ENCODE data around the gene PSD4.

The PSD4 gene

DNA sequence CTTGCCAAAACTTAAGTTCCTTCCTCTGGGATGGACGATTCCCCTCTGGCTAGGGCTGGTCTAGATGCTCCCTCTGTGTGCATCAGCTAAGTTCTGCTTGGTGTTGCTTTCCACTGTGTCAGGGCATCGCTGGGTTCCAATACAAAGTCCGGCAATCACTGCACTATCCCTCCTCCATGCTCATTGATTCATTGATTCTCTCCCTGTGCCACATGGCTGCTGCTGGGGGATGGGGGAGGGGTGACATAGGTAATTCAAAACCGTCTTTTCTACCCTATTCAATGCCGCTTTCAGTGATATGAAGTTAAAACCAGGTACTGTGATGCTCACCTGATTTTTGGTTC is 23.5 kb upstream of the PSD4 start:
- peaks cover 7% of the 10 kb centered on the region for H3K9me3 Mint-ChIP-seq
- H3K4me1 Mint-ChIP-seq = no peaks in the 10 kb centered on the region
- no peak overlapping the region for H3K4me3 Mint-ChIP-seq
- H3K27me3 Mint-ChIP-seq (ENCODE audit: low read depth) = no peaks in the 10 kb centered on the region
- H3K27ac Mint-ChIP-seq = no peak overlapping the region
- H3K36me3 Mint-ChIP-seq (ENCODE audit: low read depth) = no peaks in the 10 kb centered on the region
- TF ChIP-seq, protein P1, sequence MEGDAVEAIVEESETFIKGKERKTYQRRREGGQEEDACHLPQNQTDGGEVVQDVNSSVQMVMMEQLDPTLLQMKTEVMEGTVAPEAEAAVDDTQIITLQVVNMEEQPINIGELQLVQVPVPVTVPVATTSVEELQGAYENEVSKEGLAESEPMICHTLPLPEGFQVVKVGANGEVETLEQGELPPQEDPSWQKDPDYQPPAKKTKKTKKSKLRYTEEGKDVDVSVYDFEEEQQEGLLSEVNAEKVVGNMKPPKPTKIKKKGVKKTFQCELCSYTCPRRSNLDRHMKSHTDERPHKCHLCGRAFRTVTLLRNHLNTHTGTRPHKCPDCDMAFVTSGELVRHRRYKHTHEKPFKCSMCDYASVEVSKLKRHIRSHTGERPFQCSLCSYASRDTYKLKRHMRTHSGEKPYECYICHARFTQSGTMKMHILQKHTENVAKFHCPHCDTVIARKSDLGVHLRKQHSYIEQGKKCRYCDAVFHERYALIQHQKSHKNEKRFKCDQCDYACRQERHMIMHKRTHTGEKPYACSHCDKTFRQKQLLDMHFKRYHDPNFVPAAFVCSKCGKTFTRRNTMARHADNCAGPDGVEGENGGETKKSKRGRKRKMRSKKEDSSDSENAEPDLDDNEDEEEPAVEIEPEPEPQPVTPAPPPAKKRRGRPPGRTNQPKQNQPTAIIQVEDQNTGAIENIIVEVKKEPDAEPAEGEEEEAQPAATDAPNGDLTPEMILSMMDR (IDR thresholded peaks at IDR 0.05; ENCODE audit: unreplicated experiment in 3 of 3) = no peak

DNA sequence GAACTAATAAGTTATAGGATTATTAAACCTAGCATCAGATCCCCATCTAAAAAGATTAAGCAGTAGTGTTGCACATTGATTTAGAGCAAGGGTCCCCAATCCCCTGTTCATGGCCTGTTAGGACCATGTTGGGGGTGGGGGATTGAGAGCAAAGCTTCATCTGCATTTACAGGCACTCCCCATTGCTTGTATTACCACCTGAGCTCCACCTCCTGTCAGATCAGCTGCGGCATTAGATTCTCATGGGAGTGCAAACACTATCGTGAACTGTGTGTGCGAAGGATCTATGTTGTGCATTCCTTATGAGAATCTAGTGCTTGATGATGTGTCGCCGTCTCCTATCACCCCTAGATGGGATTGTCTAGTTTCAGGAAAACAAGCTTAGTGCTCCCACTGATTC is 18.4 kb upstream of the PSD4 start:
- H3K36me3 Mint-ChIP-seq (ENCODE audit: low read depth) = no peaks in the 10 kb centered on the region
- H3K9me3 Mint-ChIP-seq = no peaks in the 10 kb centered on the region
- peak overlapping the region in 2 of 3 experiments; percentile 3 to 32 for H3K4me3 Mint-ChIP-seq
- TF ChIP-seq, protein P1 (IDR thresholded peaks at IDR 0.05; ENCODE audit: unreplicated experiment in 3 of 3) = no peak
- H3K27ac Mint-ChIP-seq = no peak overlapping the region
- peaks cover 8% of the 10 kb centered on the region for H3K4me1 Mint-ChIP-seq
- H3K27me3 Mint-ChIP-seq (ENCODE audit: low read depth) = peaks cover 13% of the 10 kb centered on the region

- H3K4me1 Mint-ChIP-seq = peaks cover 8% of the 10 kb centered on the region
- H3K4me3 Mint-ChIP-seq = peak overlapping the region; percentile 69 to 80 (median 79)
- H3K9me3 Mint-ChIP-seq = no peaks in the 10 kb centered on the region
- H3K27ac Mint-ChIP-seq = peak overlapping the region in 2 of 3 experiments; percentile 52 to 76
- TF ChIP-seq, protein P1 (IDR thresholded peaks at IDR 0.05; ENCODE audit: unreplicated experiment in 3 of 3) = no peak
- H3K27me3 Mint-ChIP-seq (ENCODE audit: low read depth) = peaks cover 13% of the 10 kb centered on the region
- H3K36me3 Mint-ChIP-seq (ENCODE audit: low read depth) = no peaks in the 10 kb centered on the region
Measured at GRCh38 chr2:113156278-113157117, 17.3 kb upstream of the PSD4 start.

GRCh38 chr2:113157118-113157896 is 16.5 kb upstream of the PSD4 start:
- TF ChIP-seq, protein P1 (IDR thresholded peaks at IDR 0.05; ENCODE audit: unreplicated experiment in 3 of 3) = no peak
- H3K27ac Mint-ChIP-seq = peak overlapping the region in 2 of 3 experiments; percentile 52 to 76
- no peaks in the 10 kb centered on the region for H3K9me3 Mint-ChIP-seq
- peaks cover 13% of the 10 kb centered on the region for H3K27me3 Mint-ChIP-seq (ENCODE audit: low read depth)
- H3K36me3 Mint-ChIP-seq (ENCODE audit: low read depth) = no peaks in the 10 kb centered on the region
- peaks cover 8% of the 10 kb centered on the region for H3K4me1 Mint-ChIP-seq
- peak overlapping the region; percentile 85 to 90 (median 87) for H3K4me3 Mint-ChIP-seq

- H3K4me3 Mint-ChIP-seq = peak overlapping the region; percentile 85 to 90 (median 87)
- peaks cover 8% of the 10 kb centered on the region for H3K4me1 Mint-ChIP-seq
- H3K27ac Mint-ChIP-seq = peak overlapping the region; percentile 16 to 84 (median 72)
- TF ChIP-seq, protein P1 (IDR thresholded peaks at IDR 0.05; ENCODE audit: unreplicated experiment in 3 of 3) = no peak
- no peaks in the 10 kb centered on the region for H3K9me3 Mint-ChIP-seq
- H3K27me3 Mint-ChIP-seq (ENCODE audit: low read depth) = peaks cover 13% of the 10 kb centered on the region
- H3K36me3 Mint-ChIP-seq (ENCODE audit: low read depth) = no peaks in the 10 kb centered on the region
Measured at GRCh38 chr2:113157897-113158753, 15.6 kb upstream of the PSD4 start.

Measured in nephron (organoid).